HepG2 (cell line): Measurements from ENCODE around the gene PIM1. TPM values are rescaled to one million over a fixed set of nuclear protein-coding genes. Genes with fewer than 3 reads are reported as not detected.
A peak's percentile ranks its signal among the peaks of the same experiment; 100 is the strongest.

Source experiments
- CBX5 ChIP-seq: sonication (generic); formaldehyde crosslinking; IDR thresholded peaks from 2 replicates; pipeline ENCODE4 v1.4.0; 2020; ENCODE audit warnings: missing genetic modification reagents, borderline replicate concordance
- GATAD1 ChIP-seq: IDR thresholded peaks from 2 replicates; pipeline ENCODE4 v1.6.1; 2016; ENCODE audit warnings: missing genetic modification reagents, missing compliant biosample characterization
- KDM3A ChIP-seq: IDR thresholded peaks from 2 replicates; pipeline ENCODE4 v1.6.1; 2018; ENCODE audit warnings: low read depth, missing compliant biosample characterization
- KDM5B ChIP-seq: sonication (generic); formaldehyde crosslinking; IDR thresholded peaks from 2 replicates; pipeline ENCODE4 v1.4.0; 2020; ENCODE audit warnings: missing genetic modification reagents, mild to moderate bottlenecking, borderline replicate concordance
- ONECUT2 ChIP-seq: sonication (generic); formaldehyde crosslinking; IDR thresholded peaks from 2 replicates; pipeline ENCODE4 v1.4.0; 2020; ENCODE audit warnings: missing genetic modification reagents
- PHB2 ChIP-seq: fragments of 450-650 bp; IDR thresholded peaks from 2 replicates; pipeline ENCODE4 v1.6.1; 2018; ENCODE audit not compliant: partially characterized antibody
- PPARG ChIP-seq: conservative IDR thresholded peaks from 2 replicates; pipeline ENCODE4 v1.6.1; 2016; ENCODE audit warnings: missing biosample characterization, missing genetic modification reagents
- RARG ChIP-seq: sonication (generic); formaldehyde crosslinking; IDR thresholded peaks from 2 replicates; pipeline ENCODE4 v1.4.0; 2020; ENCODE audit warnings: low read depth, mild to moderate bottlenecking, missing genetic modification reagents
- SP140L ChIP-seq: sonication (generic); formaldehyde crosslinking; IDR thresholded peaks from 2 replicates; pipeline ENCODE4 v1.4.0; 2020; ENCODE audit warnings: missing genetic modification reagents, borderline replicate concordance
- TBP ChIP-seq: sonication (generic); formaldehyde crosslinking; IDR thresholded peaks from 2 replicates; pipeline ENCODE4 v1.5.0; 2020; ENCODE audit warnings: missing genetic modification reagents
- XBP1 ChIP-seq: sonication (generic); formaldehyde crosslinking; IDR thresholded peaks from 2 replicates; pipeline ENCODE4 v1.5.0; 2020; ENCODE audit warnings: missing genetic modification reagents
- ZNF484 ChIP-seq: sonication (generic); formaldehyde crosslinking; IDR thresholded peaks from 2 replicates; pipeline ENCODE4 v1.5.1; 2020; ENCODE audit warnings: mild to moderate bottlenecking, low read depth, missing genetic modification reagents, borderline replicate concordance
- ZNF577 ChIP-seq: sonication (generic); formaldehyde crosslinking; IDR thresholded peaks from 2 replicates; pipeline ENCODE4 v1.4.0; 2020; ENCODE audit warnings: mild to moderate bottlenecking, low read depth, missing genetic modification reagents, borderline replicate concordance
- ZNF616 ChIP-seq: sonication (generic); formaldehyde crosslinking; IDR thresholded peaks from 2 replicates; pipeline ENCODE4 v1.5.0; 2020; ENCODE audit warnings: low read depth, mild to moderate bottlenecking, missing genetic modification reagents
- ZNF878 ChIP-seq: sonication (generic); formaldehyde crosslinking; IDR thresholded peaks from 2 replicates; pipeline ENCODE4 v1.8.1; 2023; ENCODE audit warnings: mild to moderate bottlenecking, missing genetic modification reagents, moderate library complexity
- ZNF883 ChIP-seq: sonication (generic); formaldehyde crosslinking; IDR thresholded peaks from 2 replicates; pipeline ENCODE4 v1.5.1; 2020; ENCODE audit warnings: mild to moderate bottlenecking, missing genetic modification reagents; ENCODE audit errors: not compliant biosample characterization
- polyA plus RNA-seq, 8 experiments: library from polyadenylated mRNA; depleted of rRNA in 3 of 8; stranded (reverse) in 7 of 8; unstranded in 1 of 8; fragments of >200 nt; fragmentation: Illumina TruSeq in 4 of 8; extraction: Trizol in 4 of 8; gene quantifications; 2 replicates each; pipeline versions ENCODE4 v1.2.1 to v1.2.3, GENCODE V29; 2011 to 2016; ENCODE audit warnings: low read depth in 4 of 8, missing spikeins in 1 of 8, mixed read lengths in 1 of 8; ENCODE audit not compliant: insufficient read depth in 1 of 8
- total RNA-seq, 5 experiments: library from RNA; depleted of rRNA; stranded (reverse); fragments of >200 nt; fragmentation: Illumina TruSeq; extraction: Trizol; gene quantifications; 2 replicates each; pipeline ENCODE4 v1.2.3, GENCODE V29; 2016; ENCODE audit warnings: low read depth in 1 of 5
- TF ChIP-seq, protein P1 (sequence below): sonication (generic); formaldehyde crosslinking; IDR thresholded peaks from 2 replicates; pipeline ENCODE4 v1.4.0; 2020; ENCODE audit warnings: missing genetic modification reagents
- TF ChIP-seq, protein P2 (sequence below): IDR thresholded peaks from 2 replicates; pipeline ENCODE4 v1.6.1; 2016; ENCODE audit warnings: low read depth, control low read depth
- TF ChIP-seq, protein P3 (sequence below): sonication (generic); formaldehyde crosslinking; IDR thresholded peaks from 2 replicates; pipeline ENCODE4 v1.8.0; 2022; ENCODE audit warnings: missing genetic modification reagents, low read depth, mild to moderate bottlenecking, borderline replicate concordance
- TF ChIP-seq, protein P4 (sequence below): sonication (generic); formaldehyde crosslinking; IDR thresholded peaks from 2 replicates; pipeline ENCODE4 v1.8.1; 2023; ENCODE audit warnings: mild to moderate bottlenecking, missing genetic modification reagents

Gene PIM1
- total and polyA plus RNA-seq, 2 of the 13 experiments (the other 11 are each of a cell fraction or from before 2014, with no cell fraction given) = 29.4 to 117 TPM

DNA sequence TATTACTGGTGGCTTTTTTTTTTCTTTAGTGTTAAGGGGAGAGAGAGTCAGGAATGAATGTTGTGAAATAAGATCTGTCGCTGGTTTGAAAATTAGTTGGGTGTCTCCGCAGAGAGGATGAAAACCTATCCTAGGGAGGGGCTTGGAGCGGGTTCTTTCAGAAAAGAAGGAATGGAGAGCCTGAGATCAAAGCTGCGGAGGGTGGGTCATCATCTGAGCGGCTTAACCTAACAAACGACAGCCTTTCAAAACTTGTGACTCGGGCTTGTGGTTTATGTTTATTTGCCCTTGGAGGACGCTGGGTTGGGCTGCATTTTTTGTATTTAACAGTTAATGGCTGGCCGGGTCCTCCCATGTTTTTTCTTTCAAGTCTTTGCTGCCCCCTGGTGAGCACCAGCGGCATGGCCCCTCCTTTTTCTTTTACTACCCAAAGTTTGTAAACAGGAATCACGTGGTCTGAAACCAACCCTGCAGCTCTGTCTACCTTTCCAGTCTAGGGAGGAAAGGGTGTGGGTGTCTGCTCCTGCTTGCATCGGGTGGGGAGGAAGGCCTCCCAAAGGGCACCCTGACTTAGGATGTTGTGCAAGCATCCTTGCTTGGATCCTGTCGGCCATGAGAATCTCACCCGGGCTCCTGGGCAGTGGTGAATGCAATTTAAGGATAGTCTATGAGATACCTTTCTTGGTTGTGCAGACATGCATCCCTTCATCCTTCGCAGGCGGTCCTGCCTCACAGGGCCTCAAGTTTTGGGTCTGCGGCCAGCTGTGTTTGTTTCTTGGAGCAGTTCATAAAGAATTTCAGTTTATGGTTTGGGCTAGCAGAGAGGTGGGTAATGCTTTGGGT is 2.2 kb downstream of the PIM1 start (continued):
- TF ChIP-seq, protein P1, sequence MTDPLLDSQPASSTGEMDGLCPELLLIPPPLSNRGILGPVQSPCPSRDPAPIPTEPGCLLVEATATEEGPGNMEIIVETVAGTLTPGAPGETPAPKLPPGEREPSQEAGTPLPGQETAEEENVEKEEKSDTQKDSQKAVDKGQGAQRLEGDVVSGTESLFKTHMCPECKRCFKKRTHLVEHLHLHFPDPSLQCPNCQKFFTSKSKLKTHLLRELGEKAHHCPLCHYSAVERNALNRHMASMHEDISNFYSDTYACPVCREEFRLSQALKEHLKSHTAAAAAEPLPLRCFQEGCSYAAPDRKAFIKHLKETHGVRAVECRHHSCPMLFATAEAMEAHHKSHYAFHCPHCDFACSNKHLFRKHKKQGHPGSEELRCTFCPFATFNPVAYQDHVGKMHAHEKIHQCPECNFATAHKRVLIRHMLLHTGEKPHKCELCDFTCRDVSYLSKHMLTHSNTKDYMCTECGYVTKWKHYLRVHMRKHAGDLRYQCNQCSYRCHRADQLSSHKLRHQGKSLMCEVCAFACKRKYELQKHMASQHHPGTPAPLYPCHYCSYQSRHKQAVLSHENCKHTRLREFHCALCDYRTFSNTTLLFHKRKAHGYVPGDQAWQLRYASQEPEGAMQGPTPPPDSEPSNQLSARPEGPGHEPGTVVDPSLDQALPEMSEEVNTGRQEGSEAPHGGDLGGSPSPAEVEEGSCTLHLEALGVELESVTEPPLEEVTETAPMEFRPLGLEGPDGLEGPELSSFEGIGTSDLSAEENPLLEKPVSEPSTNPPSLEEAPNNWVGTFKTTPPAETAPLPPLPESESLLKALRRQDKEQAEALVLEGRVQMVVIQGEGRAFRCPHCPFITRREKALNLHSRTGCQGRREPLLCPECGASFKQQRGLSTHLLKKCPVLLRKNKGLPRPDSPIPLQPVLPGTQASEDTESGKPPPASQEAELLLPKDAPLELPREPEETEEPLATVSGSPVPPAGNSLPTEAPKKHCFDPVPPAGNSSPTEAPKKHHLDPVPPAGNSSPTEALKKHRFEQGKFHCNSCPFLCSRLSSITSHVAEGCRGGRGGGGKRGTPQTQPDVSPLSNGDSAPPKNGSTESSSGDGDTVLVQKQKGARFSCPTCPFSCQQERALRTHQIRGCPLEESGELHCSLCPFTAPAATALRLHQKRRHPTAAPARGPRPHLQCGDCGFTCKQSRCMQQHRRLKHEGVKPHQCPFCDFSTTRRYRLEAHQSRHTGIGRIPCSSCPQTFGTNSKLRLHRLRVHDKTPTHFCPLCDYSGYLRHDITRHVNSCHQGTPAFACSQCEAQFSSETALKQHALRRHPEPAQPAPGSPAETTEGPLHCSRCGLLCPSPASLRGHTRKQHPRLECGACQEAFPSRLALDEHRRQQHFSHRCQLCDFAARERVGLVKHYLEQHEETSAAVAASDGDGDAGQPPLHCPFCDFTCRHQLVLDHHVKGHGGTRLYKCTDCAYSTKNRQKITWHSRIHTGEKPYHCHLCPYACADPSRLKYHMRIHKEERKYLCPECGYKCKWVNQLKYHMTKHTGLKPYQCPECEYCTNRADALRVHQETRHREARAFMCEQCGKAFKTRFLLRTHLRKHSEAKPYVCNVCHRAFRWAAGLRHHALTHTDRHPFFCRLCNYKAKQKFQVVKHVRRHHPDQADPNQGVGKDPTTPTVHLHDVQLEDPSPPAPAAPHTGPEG (CRISPR knock-in tag) = peak; percentile 35; the same call in 1 of the 2 replicates
- TF ChIP-seq ZNF577 (CRISPR knock-in tag) (no peak), SP140L (CRISPR knock-in tag) (0 out of 2 replicates have a peak, but pooled peaks have one; percentile 34), KDM3A (peak; percentile 78; the same call in 1 of the 2 replicates), CBX5 (CRISPR knock-in tag) (peak; percentile 86; the same call in 1 of the 2 replicates), GATAD1 (peak; percentile 70), TBP (CRISPR knock-in tag) (no peak), ZNF484 (CRISPR knock-in tag) (no peak), RARG (CRISPR knock-in tag) (peak; percentile 26; the same call in 1 of the 2 replicates), ZNF616 (CRISPR knock-in tag) (no peak), PHB2 (no peak), XBP1 (CRISPR knock-in tag) (no peak), KDM5B (no peak; the same call in 1 of the 2 replicates), ZNF883 (CRISPR knock-in tag) (no peak), ZNF878 (0 out of 2 replicates have a peak, but pooled peaks have one; percentile 20), PPARG (peak; percentile 76), ONECUT2 (0 out of 2 replicates have a peak, but pooled peaks have one; percentile 37)
- TF ChIP-seq, protein P2, sequence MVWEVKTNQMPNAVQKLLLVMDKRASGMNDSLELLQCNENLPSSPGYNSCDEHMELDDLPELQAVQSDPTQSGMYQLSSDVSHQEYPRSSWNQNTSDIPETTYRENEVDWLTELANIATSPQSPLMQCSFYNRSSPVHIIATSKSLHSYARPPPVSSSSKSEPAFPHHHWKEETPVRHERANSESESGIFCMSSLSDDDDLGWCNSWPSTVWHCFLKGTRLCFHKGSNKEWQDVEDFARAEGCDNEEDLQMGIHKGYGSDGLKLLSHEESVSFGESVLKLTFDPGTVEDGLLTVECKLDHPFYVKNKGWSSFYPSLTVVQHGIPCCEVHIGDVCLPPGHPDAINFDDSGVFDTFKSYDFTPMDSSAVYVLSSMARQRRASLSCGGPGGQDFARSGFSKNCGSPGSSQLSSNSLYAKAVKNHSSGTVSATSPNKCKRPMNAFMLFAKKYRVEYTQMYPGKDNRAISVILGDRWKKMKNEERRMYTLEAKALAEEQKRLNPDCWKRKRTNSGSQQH (CRISPR knock-in tag) = no peak
- TF ChIP-seq, protein P3, sequence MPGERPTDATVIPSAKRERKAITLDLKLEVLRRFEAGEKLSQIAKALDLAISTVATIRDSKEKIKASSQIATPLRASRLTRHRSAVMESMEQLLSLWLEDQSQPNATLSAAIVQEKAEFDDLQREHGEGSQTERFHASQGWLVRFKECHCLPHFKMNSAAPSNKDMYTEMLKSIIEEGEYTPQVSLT (CRISPR knock-in tag) = no peak; the same call in 1 of the 2 replicates
- TF ChIP-seq, protein P4, sequence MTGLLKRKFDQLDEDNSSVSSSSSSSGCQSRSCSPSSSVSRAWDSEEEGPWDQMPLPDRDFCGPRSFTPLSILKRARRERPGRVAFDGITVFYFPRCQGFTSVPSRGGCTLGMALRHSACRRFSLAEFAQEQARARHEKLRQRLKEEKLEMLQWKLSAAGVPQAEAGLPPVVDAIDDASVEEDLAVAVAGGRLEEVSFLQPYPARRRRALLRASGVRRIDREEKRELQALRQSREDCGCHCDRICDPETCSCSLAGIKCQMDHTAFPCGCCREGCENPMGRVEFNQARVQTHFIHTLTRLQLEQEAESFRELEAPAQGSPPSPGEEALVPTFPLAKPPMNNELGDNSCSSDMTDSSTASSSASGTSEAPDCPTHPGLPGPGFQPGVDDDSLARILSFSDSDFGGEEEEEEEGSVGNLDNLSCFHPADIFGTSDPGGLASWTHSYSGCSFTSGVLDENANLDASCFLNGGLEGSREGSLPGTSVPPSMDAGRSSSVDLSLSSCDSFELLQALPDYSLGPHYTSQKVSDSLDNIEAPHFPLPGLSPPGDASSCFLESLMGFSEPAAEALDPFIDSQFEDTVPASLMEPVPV = no peak
